ENCODE measurements around the gene KRTAP9-9. TPM values are rescaled to one million over a fixed set of nuclear protein-coding genes. Genes with fewer than 3 reads are reported as not detected.

KRTAP9-9 gene
- total and polyA plus RNA-seq, 2 of the 8 experiments (the other 6 are each of a cell fraction or from before 2014, with no cell fraction given), result not detected

GRCh38 chr17:41278176-41278955 lies 23.2 kb downstream of the KRTAP9-9 start (continued):
- TF ChIP-seq, protein P1, sequence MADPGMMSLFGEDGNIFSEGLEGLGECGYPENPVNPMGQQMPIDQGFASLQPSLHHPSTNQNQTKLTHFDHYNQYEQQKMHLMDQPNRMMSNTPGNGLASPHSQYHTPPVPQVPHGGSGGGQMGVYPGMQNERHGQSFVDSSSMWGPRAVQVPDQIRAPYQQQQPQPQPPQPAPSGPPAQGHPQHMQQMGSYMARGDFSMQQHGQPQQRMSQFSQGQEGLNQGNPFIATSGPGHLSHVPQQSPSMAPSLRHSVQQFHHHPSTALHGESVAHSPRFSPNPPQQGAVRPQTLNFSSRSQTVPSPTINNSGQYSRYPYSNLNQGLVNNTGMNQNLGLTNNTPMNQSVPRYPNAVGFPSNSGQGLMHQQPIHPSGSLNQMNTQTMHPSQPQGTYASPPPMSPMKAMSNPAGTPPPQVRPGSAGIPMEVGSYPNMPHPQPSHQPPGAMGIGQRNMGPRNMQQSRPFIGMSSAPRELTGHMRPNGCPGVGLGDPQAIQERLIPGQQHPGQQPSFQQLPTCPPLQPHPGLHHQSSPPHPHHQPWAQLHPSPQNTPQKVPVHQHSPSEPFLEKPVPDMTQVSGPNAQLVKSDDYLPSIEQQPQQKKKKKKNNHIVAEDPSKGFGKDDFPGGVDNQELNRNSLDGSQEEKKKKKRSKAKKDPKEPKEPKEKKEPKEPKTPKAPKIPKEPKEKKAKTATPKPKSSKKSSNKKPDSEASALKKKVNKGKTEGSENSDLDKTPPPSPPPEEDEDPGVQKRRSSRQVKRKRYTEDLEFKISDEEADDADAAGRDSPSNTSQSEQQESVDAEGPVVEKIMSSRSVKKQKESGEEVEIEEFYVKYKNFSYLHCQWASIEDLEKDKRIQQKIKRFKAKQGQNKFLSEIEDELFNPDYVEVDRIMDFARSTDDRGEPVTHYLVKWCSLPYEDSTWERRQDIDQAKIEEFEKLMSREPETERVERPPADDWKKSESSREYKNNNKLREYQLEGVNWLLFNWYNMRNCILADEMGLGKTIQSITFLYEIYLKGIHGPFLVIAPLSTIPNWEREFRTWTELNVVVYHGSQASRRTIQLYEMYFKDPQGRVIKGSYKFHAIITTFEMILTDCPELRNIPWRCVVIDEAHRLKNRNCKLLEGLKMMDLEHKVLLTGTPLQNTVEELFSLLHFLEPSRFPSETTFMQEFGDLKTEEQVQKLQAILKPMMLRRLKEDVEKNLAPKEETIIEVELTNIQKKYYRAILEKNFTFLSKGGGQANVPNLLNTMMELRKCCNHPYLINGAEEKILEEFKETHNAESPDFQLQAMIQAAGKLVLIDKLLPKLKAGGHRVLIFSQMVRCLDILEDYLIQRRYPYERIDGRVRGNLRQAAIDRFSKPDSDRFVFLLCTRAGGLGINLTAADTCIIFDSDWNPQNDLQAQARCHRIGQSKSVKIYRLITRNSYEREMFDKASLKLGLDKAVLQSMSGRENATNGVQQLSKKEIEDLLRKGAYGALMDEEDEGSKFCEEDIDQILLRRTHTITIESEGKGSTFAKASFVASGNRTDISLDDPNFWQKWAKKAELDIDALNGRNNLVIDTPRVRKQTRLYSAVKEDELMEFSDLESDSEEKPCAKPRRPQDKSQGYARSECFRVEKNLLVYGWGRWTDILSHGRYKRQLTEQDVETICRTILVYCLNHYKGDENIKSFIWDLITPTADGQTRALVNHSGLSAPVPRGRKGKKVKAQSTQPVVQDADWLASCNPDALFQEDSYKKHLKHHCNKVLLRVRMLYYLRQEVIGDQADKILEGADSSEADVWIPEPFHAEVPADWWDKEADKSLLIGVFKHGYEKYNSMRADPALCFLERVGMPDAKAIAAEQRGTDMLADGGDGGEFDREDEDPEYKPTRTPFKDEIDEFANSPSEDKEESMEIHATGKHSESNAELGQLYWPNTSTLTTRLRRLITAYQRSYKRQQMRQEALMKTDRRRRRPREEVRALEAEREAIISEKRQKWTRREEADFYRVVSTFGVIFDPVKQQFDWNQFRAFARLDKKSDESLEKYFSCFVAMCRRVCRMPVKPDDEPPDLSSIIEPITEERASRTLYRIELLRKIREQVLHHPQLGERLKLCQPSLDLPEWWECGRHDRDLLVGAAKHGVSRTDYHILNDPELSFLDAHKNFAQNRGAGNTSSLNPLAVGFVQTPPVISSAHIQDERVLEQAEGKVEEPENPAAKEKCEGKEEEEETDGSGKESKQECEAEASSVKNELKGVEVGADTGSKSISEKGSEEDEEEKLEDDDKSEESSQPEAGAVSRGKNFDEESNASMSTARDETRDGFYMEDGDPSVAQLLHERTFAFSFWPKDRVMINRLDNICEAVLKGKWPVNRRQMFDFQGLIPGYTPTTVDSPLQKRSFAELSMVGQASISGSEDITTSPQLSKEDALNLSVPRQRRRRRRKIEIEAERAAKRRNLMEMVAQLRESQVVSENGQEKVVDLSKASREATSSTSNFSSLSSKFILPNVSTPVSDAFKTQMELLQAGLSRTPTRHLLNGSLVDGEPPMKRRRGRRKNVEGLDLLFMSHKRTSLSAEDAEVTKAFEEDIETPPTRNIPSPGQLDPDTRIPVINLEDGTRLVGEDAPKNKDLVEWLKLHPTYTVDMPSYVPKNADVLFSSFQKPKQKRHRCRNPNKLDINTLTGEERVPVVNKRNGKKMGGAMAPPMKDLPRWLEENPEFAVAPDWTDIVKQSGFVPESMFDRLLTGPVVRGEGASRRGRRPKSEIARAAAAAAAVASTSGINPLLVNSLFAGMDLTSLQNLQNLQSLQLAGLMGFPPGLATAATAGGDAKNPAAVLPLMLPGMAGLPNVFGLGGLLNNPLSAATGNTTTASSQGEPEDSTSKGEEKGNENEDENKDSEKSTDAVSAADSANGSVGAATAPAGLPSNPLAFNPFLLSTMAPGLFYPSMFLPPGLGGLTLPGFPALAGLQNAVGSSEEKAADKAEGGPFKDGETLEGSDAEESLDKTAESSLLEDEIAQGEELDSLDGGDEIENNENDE (IDR thresholded peaks at IDR 0.05; ENCODE audit: insufficient replicate concordance, low read length), result no peak
- TF ChIP-seq, protein P2, sequence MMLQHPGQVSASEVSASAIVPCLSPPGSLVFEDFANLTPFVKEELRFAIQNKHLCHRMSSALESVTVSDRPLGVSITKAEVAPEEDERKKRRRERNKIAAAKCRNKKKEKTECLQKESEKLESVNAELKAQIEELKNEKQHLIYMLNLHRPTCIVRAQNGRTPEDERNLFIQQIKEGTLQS (IDR thresholded peaks at IDR 0.05; ENCODE audit: insufficient read depth, low read depth, low read length), result no peak
- TF ChIP-seq PHF8 (conservative IDR thresholded peaks at IDR 0.05; ENCODE audit: low read depth, low read length) (no peak), SIRT6 (IDR thresholded peaks at IDR 0.05; ENCODE audit: low read length) (no peak), RNF2 (IDR thresholded peaks at IDR 0.05; ENCODE audit: borderline replicate concordance, low read depth, low read length, missing control alignments, poor library complexity, severe bottlenecking) (no peak), CHD2 (IDR thresholded peaks at IDR 0.05; ENCODE audit: low read length) (no peak), POLR2A (IDR thresholded peaks at IDR 0.05; ENCODE audit: control extremely low read depth in 1 of 2, low read depth in 2 of 2, low read length in 2 of 2) (no peak), BACH1 (IDR thresholded peaks at IDR 0.05; ENCODE audit: low read length) (no peak)
- TF ChIP-seq, protein P3, sequence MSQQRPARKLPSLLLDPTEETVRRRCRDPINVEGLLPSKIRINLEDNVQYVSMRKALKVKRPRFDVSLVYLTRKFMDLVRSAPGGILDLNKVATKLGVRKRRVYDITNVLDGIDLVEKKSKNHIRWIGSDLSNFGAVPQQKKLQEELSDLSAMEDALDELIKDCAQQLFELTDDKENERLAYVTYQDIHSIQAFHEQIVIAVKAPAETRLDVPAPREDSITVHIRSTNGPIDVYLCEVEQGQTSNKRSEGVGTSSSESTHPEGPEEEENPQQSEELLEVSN (IDR thresholded peaks at IDR 0.05), result no peak

Data from H1 (cell line).